ENCODE measurements around the gene MZF1.

GRCh38 chr19:58521651-58522050 is 51.5 kb downstream of the MZF1 start:
- TF ChIP-seq CTCF (IDR thresholded peaks at IDR 0.05) (no peak), POLR2A (IDR thresholded peaks at IDR 0.05) (no peak)

Measured in adrenal gland (tissue), 5 donors.